ENCODE results near the gene PLEKHB1. TPM values are rescaled to one million over a fixed set of nuclear protein-coding genes. Genes with fewer than 3 reads are reported as not detected.

The PLEKHB1 gene
- total RNA-seq, 1 donor from 2014 or later = 4.6 TPM

DNA sequence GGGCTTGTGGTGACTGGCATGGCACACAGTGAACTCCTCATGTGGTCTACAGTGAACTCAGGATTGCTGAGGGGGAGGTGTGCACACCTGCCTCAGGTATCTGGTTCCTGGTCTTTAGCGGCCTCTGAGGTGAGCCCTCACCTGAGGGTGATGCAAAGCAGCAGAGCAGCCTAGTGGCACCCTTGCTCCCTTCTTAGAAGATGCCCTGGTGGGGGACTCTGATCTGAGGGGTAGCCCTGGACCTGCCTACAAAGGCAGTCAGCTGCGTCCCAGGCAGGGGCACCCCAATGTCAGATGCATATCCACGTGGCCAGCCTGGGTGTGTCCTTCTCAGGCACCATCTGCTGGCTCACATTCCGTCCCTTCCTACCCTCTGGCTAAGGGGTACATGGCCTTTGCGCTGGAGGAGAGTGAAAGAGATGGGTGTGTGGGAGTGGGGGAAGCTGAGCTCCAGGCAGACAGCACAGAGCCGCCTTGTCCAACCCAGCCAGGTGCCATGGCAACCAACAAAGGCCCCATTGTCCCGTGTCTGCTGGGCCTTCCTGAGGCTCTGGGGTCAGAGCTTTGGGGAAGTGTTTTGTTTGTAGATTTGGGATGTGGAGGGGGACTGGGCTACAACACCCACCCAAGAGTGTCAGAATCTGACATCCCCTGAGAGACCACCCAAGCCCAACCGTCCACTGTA is 5.8 kb downstream of the PLEKHB1 start:
- TF ChIP-seq CTCF (conservative IDR thresholded peaks at IDR 0.05; ENCODE audit: low read depth, low read length) = no peak
- no peak for DNase-seq (ENCODE audit: low read depth)
- H3K4me3 ChIP-seq (ENCODE audit: low read depth, low read length) = no peak overlapping the region

- no peak for TF ChIP-seq CTCF (conservative IDR thresholded peaks at IDR 0.05; ENCODE audit: low read depth, low read length)
- no peak overlapping the region for H3K4me3 ChIP-seq (ENCODE audit: low read depth, low read length)
- no peak for DNase-seq (ENCODE audit: low read depth)
These were observed 6.6 kb downstream of the PLEKHB1 start for GRCh38 chr11:73652856-73653559.

- H3K4me3 ChIP-seq (ENCODE audit: low read depth, low read length) = no peak overlapping the region
- TF ChIP-seq CTCF (conservative IDR thresholded peaks at IDR 0.05; ENCODE audit: low read depth, low read length) = no peak
- no peak for DNase-seq (ENCODE audit: low read depth)
These were observed 7.6 kb downstream of the PLEKHB1 start for GRCh38 chr11:73653996-73654395.

DNA sequence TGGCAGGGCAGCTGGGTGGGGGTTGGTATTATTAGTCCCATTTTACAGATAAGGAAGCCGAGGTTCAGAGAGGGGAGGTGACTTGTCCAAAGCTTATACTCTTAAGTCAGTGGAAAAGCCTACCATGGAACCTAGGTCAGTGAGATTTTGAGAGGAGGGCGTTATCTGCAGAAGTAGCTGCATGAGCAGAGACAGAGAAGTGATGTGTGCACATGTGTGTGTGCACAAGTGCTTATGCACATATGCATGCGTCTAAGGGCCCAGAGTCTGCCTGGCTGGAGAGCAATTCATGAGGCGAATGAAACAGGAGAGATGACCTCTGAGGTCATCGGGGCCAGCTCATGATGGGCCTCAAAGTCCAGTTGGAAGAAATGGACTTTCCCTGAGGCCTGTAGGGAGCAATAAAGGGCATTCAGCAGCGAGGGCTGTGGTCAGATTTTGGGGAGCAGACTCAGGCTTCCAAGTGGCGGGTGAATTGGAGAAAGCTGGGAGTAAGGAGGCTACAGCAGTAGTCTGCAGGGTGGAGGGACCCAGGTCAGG is 8.2 kb downstream of the PLEKHB1 start:
- no peak for TF ChIP-seq CTCF (conservative IDR thresholded peaks at IDR 0.05; ENCODE audit: low read depth, low read length)

DNA sequence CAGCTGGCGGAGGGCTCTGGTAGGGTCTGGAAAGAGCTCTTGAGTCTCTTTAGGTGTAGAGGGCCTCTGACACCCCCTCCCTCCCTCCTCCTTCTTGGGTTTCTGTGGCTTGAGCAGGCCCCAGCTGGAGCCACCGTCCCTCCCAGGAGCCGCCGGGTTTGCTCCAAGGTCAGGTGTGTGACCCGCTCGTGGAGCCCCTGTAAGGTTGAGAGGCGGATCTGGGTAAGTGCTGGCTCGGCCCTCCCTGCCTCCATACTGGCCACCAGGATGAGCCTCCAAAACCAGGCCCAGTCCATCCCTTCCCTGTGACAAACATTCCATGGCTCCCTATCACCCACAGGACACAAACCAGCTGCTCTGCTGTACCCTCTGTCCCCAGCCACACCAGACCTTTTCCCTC is 9.3 kb downstream of the PLEKHB1 start:
- DNase-seq (ENCODE audit: low read depth) = no peak
- H3K4me3 ChIP-seq (ENCODE audit: low read depth, low read length) = no peak overlapping the region
- TF ChIP-seq CTCF (conservative IDR thresholded peaks at IDR 0.05; ENCODE audit: low read depth, low read length) = no peak

More for the DNA sequence above, 8.2 kb downstream of the PLEKHB1 start:
- H3K4me3 ChIP-seq (ENCODE audit: low read depth, low read length) = no peak overlapping the region
- no peak for DNase-seq (ENCODE audit: low read depth)

DNA sequence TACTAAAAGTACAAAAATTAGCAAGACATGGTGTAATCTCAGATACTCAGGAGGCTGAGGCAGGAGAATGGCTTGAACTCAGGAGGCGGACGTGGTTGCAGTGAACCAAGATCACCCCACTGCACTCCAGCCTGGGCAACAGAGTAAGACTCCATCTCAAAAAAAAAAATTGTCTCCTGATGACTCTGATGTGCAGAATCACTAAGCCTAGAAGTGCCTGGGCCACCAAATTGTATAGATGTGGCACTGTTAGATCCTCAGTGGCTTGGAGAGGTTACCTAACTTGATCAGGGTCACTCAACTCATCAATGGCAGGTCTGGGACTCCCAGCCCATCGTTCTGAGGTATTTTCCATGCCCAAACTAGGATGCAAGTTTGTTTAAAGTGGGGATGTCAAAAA is 10.6 kb downstream of the PLEKHB1 start:
- no peak overlapping the region for H3K4me3 ChIP-seq (ENCODE audit: low read depth, low read length)
- no peak for DNase-seq (ENCODE audit: low read depth)
- TF ChIP-seq CTCF (conservative IDR thresholded peaks at IDR 0.05; ENCODE audit: low read depth, low read length) = no peak

All from epithelial cell of proximal tubule (primary cell).